Astrocyte of the cerebellum (primary cell): ENCODE measurements around the gene DDO.

Source experiments
- DNase-seq: peaks from one replicate; pipeline ENCODE4 v3.0.0-alpha.2; 2011; ENCODE audit warnings: low read depth
- H3K4me3 ChIP-seq: 2 replicates; pipeline ENCODE4 v1.5.1; 2011; ENCODE audit warnings: mild to moderate bottlenecking, low read depth, low read length, moderate library complexity
- in situ Hi-C: cut with HindIII; loops from 2 replicates; pipeline ENCODE4 v1.10.0; 2017; ENCODE audit warnings: low sequenced_read_pairs
- TF ChIP-seq, protein P1 (sequence below): IDR thresholded peaks from 2 replicates; pipeline ENCODE4 v1.5.1; 2012; ENCODE audit warnings: low read length, low read depth, moderate library complexity, mild to moderate bottlenecking; ENCODE audit errors: missing control alignments

DDO gene

DNA sequence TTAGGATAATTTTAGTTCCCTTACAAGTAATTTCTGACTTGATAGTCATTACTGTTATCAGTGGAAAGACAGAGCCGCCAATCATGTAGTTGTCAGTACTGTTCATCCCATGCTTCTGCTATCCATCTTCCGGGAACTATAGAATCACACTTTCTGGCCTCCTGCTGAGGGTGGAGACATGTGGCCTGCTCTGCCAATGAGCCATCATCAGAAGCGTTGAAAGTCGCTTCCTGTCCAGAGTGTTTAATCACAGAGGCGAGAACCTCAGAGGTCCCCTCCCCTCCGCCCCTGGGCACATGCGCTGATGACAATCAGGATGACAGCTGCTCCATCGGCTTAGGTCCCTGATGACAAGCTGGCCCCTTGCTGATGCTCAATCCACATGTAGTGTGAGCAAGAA is 3.0 kb downstream of the DDO start:
- in situ Hi-C loops = no loop called here
- H3K4me3 ChIP-seq = no peak overlapping the region
- no peak for DNase-seq
- TF ChIP-seq, protein P1, sequence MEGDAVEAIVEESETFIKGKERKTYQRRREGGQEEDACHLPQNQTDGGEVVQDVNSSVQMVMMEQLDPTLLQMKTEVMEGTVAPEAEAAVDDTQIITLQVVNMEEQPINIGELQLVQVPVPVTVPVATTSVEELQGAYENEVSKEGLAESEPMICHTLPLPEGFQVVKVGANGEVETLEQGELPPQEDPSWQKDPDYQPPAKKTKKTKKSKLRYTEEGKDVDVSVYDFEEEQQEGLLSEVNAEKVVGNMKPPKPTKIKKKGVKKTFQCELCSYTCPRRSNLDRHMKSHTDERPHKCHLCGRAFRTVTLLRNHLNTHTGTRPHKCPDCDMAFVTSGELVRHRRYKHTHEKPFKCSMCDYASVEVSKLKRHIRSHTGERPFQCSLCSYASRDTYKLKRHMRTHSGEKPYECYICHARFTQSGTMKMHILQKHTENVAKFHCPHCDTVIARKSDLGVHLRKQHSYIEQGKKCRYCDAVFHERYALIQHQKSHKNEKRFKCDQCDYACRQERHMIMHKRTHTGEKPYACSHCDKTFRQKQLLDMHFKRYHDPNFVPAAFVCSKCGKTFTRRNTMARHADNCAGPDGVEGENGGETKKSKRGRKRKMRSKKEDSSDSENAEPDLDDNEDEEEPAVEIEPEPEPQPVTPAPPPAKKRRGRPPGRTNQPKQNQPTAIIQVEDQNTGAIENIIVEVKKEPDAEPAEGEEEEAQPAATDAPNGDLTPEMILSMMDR = no peak

GRCh38 chr6:110410511-110410910 is 4.9 kb downstream of the DDO start:
- TF ChIP-seq, protein P1 = no peak
- in situ Hi-C loops = no loop called here
- no peak overlapping the region for H3K4me3 ChIP-seq
- DNase-seq = no peak

- no peak for DNase-seq
- in situ Hi-C loops = no loop called here
- TF ChIP-seq, protein P1 = no peak
- no peak overlapping the region for H3K4me3 ChIP-seq
Observed at GRCh38 chr6:110409794-110410193, 5.6 kb downstream of the DDO start.

DNA sequence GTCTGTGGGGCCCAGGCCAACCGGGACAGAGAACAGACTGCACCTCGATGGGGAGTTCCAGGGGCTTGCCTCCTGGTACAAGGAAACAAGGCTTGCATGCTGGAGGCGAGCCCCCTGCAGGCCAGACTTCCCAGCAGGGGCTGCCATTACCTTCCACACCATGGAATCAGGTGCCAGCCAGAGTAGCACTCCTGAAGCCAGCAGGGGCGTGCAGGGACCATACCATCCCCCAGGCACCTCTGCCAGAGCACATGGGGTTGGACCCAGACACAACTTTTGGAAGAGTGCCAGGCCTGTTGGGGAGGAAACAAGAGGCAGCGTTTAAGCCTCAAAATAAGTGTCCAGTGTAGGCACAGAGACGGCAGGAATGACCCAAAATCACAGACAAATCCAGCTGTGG is 6.5 kb downstream of the DDO start:
- TF ChIP-seq, protein P1 = no peak
- no peak overlapping the region for H3K4me3 ChIP-seq
- in situ Hi-C loops = no loop called here
- DNase-seq = no peak

DNA sequence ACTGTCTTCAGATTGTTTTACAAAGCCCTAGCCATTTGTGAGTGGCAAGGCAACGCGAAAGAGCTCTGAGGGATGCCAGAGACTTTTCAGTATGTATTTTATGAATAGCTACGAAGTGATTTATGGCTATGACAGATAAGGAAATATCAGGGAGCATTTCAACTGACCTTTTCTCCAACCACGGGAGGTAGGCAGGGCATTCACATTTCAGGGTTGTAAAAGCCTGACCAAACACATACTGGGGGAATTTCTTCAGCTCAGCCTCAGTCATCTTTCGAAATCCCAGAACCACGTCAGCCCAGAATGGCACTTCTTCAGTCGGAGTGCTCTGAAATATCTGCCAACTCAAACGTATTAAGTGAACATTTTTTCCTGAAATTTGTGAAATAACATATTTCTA is 10.8 kb downstream of the DDO start:
- TF ChIP-seq, protein P1 = no peak
- in situ Hi-C loops = no loop called here
- H3K4me3 ChIP-seq = no peak overlapping the region
- DNase-seq = no peak

- DNase-seq = no peak
- TF ChIP-seq, protein P1 = no peak
- H3K4me3 ChIP-seq = no peak overlapping the region
- in situ Hi-C loops = no loop called here
Observed at GRCh38 chr6:110401585-110402176, 13.7 kb downstream of the DDO start.

DNA sequence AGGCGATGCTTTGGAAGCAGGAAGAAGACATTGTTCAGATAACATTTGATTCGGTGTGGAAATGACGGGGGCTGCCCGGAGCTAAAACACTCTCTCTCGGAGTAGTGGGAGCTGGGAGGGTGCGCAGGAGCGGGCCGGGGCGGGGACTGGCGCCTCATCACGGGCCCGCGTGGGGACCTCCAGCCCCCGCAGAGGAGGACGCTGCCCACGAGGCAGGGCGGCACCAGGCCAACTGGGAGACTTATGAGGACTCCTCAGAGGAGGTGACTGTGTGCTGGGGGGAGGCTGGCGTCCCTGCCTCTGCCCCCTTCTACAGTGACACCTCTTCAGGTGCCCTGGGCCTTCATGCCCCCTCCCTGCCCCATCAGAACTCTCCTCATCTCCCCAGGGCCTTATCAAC is 15.2 kb downstream of the DDO start:
- in situ Hi-C loops = no loop called here
- TF ChIP-seq, protein P1 = no peak
- no peak for DNase-seq
- H3K4me3 ChIP-seq = no peak overlapping the region
